ENCODE measurements around the gene PPM1D.

- TF ChIP-seq CTCF (IDR thresholded peaks at IDR 0.05) (no peak), RNF2 (IDR thresholded peaks at IDR 0.05; ENCODE audit: borderline replicate concordance, low read depth) (no peak), KDM5A (IDR thresholded peaks at IDR 0.05) (no peak), POLR2A (IDR thresholded peaks at IDR 0.05; ENCODE audit: low read length) (no peak), RAD21 (conservative IDR thresholded peaks at IDR 0.05 in 1 of 2, IDR thresholded peaks at IDR 0.05 in 1 of 2) (no peak), PHF8 (IDR thresholded peaks at IDR 0.05; ENCODE audit: borderline replicate concordance, low read depth) (no peak), ESRRA (IDR thresholded peaks at IDR 0.05; ENCODE audit: borderline replicate concordance, low read length) (no peak), EP300 (IDR thresholded peaks at IDR 0.05) (no peak), CHD2 (IDR thresholded peaks at IDR 0.05; ENCODE audit: low read length, partially characterized antibody) (no peak)
Observed at GRCh38 chr17:60623415-60623814, 23.4 kb downstream of the PPM1D start.

Data from A549 (cell line).